RWPE1 (cell line): ENCODE measurements around the gene TAS2R60.
"Not testable (repeated sequence)": the region's sequence is repeated elsewhere in the genome, so short reads cannot be mapped to it uniquely, and the experiment has no call there.

ENCODE experiments used
- CTCF ChIA-PET: fragments of 350-600 bp; sonication (Branson Sonifier 250); formaldehyde crosslinking; extraction: SDS; loops from one replicate; lab custom pipeline; 2021; lab: Yijun Ruan, JAX
- POLR2A ChIA-PET: fragments of 400-600 bp; formaldehyde crosslinking; extraction: SDS; loops from one replicate; lab custom pipeline; 2020; ENCODE audit warnings: antibody characterized with exemption; ENCODE audit not compliant: low non-redundant PET; lab: Yijun Ruan, JAX
- DNase-seq: peaks from one replicate; pipeline ENCODE4 v3.0.0; 2012; ENCODE audit warnings: low spot score
- H3K27ac ChIP-seq: fragments of 450-650 bp; 2 replicates; pipeline ENCODE4 v1.5.1; 2017
- CTCF ChIP-seq: fragments of 450-650 bp; conservative IDR thresholded peaks from 2 replicates; pipeline ENCODE4 v1.5.1; 2017; ENCODE audit warnings: low read depth, mild to moderate bottlenecking

The TAS2R60 gene

GRCh38 chr7:143408686-143409561 is 34.3 kb upstream of the TAS2R60 start, which contains the start of gene EPHA1:
Gene EPHA1, minus strand, starts transcription at chr7:143408856. Its CDS starts 51 bp downstream, at chr7:143408805.
- TF ChIP-seq CTCF = peak; percentile 26; the same call in 1 of the 2 replicates
- ChIA-PET POLR2A (no interaction called here), CTCF (interaction anchor here (0.7 kb wide), 2 partner anchors 168 to 732 kb away, joined by 3 read pairs; no protein-coding TSS in a partner anchor)
- DNase-seq = peak; percentile 92
- H3K27ac ChIP-seq = peak within 1 kb of the TSS; percentile 7; the same call in 1 of the 2 replicates

GRCh38 chr7:143410521-143411004 is 32.7 kb upstream of the TAS2R60 start:
- DNase-seq = no peak
- ChIA-PET CTCF (no interaction called here), POLR2A (no interaction called here)
- H3K27ac ChIP-seq = no peak overlapping the region
- TF ChIP-seq CTCF = no peak

- CTCF ChIA-PET = no interaction called here
Measured at GRCh38 chr7:143411976-143412708, 31.1 kb upstream of the TAS2R60 start.

GRCh38 chr7:143413123-143413522 is 30.1 kb upstream of the TAS2R60 start:
- CTCF ChIA-PET = no interaction called here
- no peak for DNase-seq
- POLR2A ChIA-PET = no interaction called here

More at GRCh38 chr7:143411976-143412708, 31.1 kb upstream of the TAS2R60 start:
- POLR2A ChIA-PET = no interaction called here
- no peak for DNase-seq
- H3K27ac ChIP-seq = no peak overlapping the region
- TF ChIP-seq CTCF = no peak

GRCh38 chr7:143415209-143415608 is 28.0 kb upstream of the TAS2R60 start:
- H3K27ac ChIP-seq, DNase-seq: not testable (repeated sequence)
- POLR2A ChIA-PET = interaction anchor here (0.7 kb wide), 1 partner anchor 33 kb away, joined by 6 read pairs; no protein-coding TSS in a partner anchor
- CTCF ChIA-PET = interaction anchor here (0.6 to 1.9 kb wide), 2 partner anchors 10 to 175 kb away, joined by 5 to 11 read pairs; no protein-coding TSS in a partner anchor

More at GRCh38 chr7:143413123-143413522, 30.1 kb upstream of the TAS2R60 start:
- no peak for TF ChIP-seq CTCF
- no peak overlapping the region for H3K27ac ChIP-seq

- ChIA-PET CTCF (interaction anchor here (0.6 to 1.9 kb wide), 2 partner anchors 89 to 175 kb away, joined by 3 to 11 read pairs; no protein-coding TSS in a partner anchor), POLR2A (no interaction called here)
- DNase-seq = peak; percentile 66
- no peak for TF ChIP-seq CTCF
- no peak overlapping the region for H3K27ac ChIP-seq
Measured at GRCh38 chr7:143415742-143416397, 27.4 kb upstream of the TAS2R60 start.
